HPDE6-E6E7 (cell line): Measurements from ENCODE around the gene TBXAS1.

Source experiments
- DNase-seq: peaks from one replicate; pipeline ENCODE4 v3.0.0; 2011; ENCODE audit warnings: missing footprints; ENCODE audit errors: extremely low spot score

Gene TBXAS1

DNA sequence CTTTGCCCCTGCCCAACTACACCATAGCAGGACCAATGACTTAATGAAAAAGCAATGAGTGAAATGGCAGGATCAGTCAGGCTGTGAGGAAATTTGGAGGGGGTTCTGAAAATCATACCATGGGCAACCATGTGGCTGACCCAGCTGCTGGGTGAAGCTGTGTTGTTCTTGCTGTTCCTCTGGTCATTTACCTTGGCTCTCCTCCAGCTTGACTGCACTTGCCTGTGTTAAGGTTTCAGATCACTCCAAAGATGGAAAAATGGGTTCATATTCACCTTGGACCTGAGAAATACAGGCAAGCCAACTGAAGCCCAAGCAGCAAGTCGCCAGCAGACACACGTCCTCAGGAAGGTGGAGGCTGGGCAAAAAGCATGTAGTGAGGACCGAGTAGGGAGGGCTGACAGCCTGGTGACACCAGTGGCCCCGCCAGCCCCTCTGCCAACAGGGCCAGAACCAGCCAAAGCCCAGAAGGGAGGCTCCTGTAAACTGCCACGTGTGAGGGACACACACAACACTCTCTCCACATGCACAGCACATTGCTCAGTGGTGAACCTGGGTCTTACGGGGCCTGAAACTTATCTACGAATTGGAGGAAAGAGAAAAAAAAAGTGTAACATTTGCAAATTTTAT lies 193.6 kb downstream of the TBXAS1 start:
- no peak for DNase-seq

DNA sequence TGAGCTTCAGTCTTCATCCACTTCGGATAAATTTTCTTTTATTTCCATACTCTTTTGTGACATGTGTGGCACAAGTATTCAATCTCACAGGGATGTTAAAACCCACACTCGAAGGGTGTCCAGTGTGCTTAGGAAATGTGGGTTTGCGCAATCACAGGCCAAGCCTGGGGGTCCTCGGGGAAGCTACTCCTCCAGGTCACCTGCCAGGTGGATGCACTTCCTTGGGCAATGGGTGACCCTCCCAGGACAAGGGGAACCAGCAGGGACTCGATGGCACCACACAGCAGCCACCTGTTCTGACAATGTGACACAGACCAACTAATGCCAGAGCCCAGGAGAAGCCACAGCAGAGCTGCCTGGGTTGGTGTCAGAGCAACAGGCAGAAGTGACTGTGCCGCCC lies 194.7 kb downstream of the TBXAS1 start:
- no peak for DNase-seq

DNA sequence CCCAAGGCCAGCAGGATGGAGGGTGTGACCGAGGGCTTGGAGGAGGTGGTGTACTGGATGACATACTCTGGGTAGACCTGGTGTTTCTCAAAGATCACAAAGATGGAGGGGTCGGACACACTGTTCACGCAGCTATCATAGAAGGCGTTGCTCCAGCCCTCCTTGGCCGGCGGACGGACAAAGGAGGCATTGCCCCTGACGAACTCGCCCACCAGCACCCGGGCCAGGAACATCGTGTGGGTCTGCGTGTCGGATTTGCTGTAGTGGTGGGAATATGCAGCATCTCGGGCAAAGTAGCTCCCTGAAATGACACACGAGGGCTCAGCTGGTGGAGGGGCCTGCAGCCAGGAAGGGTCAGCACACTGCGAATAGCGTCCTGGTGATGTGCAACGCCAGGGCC lies 195.5 kb downstream of the TBXAS1 start:
- no peak for DNase-seq

DNA sequence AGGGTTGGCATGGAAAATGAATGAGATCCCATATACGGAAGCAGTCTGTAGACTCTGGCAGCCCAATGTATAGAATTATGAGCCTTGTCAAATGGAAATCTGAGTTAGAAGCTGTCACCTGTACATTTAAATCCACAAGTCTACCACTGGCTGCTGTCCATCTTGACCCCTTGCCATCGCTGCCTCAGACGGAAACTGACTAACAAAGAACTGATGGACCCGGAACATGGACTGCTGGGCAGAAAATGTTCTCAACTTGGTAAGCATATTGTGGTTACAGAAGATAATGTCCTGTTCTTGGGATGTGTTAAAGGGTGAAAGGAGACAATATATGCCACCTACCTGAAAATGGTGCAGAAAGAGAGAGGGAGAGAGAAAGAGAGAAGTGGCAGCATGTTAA lies 196.2 kb downstream of the TBXAS1 start:
- no peak for DNase-seq

DNA sequence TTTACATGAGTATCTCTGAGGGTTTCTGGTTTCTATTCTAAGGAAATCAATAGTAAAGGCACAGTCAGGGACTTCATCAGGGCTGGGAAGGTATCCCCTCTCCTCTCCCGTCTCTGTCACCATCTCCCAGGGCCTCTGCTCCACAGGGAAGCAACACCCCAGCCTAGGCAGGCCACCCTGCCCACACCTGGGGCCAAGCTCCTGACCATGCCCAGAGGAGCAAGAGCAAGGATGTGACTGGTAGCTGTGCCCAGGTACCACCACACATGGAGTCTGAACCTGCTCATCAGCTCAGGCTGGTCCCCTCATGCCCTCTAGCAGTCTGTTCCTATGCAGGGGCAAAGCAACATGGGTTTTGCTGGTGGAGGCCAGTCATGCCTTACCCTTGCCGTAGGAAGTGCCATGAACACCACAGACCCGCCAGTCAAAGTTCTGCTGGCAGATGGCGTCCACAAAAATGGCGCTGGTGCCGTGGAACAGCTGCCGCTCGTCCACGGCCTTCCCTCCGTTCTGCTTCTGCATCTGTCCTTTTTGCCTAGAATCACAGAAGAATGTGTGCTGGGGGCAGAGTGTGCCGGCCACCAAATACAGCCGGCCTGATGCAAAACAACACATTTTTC lies 196.9 kb downstream of the TBXAS1 start:
- no peak for DNase-seq

DNA sequence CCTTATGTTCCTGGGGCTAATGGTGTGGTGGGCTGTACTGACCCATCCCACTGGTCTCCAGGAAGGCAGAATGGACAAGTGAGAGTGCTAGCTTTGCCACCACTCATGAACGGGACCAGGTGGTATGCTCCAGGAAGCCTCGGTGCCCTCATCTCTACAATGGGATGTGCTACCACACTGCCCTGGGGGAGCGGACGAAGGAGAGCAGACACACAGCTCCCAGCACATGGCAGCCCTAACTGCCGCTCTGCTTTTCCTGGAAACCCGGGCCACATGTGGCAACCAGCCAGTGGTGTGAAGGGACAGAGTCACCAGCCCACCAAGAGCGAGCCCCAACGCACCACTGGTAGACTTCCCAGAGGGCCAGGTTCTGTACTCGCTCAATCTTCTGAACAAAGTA lies 197.9 kb downstream of the TBXAS1 start:
- DNase-seq = no peak

DNA sequence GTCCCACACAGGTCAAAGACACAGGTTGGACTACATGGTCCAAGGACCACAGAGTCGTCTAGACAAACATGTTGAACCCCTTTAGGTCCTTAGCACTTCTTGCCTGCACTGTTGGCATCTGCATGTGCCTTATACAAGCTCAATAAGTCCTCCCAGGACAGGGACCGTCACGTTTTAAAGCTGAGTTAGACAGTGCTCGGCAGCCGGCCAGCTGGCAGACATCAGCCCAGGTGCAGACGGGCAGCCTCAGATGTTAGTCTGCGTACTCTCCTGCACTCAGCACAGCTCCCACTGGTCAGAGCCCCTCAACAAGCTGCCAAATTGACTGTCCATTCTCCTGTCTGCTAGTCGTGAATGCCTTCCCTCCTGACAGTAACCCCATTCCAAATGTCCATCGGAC lies 198.8 kb downstream of the TBXAS1 start:
- no peak for DNase-seq

DNA sequence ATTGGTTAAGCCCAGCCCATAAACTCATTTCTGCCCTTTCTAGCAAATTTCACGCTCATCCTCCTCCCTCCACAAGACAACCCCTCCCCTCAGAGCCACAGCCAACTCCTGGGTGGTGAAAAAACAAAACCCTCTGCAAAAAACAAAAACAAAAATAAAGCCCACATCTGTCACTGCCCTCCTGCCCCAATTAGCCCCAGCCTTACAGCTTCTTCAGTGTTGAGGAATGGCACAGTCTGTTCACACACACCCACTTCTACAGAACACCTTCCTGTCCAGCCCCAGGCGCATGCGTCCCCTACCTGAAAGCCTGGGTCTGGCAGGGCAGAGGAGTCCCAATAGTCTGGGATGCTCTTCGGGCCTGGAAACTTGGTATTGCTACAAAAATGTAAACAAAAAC lies 199.2 kb downstream of the TBXAS1 start:
- DNase-seq = no peak

DNA sequence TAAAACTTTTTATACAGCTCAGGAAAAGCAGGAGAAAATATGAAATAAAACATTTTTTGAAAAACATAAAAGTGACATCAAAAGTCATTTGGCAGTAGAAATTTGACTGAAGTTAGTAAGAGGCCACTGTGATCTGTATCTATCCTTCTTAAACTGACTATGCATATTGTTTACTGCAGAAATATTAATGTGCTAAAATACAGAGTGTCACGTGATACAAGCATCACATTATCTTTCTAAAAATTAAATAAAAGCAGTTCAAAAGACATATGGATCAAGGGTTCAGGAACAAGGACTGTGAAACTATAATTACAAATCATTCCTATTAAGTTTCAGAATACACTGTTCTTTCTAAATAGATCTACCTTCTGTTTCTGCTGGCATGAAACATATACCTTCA lies 200.0 kb downstream of the TBXAS1 start:
- DNase-seq = no peak

DNA sequence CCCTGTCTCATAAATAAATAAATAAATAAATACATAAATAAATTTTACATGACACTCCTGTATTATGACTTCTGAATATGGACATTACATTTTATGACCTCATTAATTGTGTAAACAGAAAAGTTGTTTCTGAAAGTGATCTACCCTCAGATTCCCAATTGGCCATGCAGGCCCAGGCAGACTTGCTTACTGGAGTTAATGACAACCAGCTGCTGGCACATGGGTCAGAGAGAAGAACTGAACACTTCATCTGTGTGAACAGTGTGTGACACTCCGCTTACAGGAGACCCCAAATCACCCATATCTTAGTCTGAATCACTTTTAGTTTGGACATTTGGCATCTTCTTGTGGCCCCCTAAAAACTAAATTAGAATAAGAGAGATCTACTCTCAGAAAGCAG lies 202.3 kb downstream of the TBXAS1 start:
- DNase-seq = no peak

DNA sequence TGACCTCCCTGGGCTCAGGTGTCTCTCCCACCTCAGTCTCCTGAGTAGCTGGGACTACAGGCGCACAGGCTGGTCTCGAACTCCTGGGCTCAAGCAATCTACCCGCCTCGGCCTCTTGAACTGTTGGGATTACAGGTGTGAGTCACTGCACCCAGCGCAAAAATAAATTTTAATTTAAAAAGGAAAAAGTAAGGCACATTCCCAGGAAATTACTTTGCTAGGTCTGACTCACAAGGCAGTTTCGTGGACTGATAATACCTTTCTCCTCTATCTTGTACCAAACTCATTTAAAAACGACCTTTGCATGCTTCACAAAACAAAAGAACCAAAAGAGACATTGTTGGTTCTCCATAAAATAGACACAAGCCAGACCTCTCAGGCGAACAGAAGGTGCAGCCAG lies 204.0 kb downstream of the TBXAS1 start:
- peak; percentile 25 for DNase-seq

DNA sequence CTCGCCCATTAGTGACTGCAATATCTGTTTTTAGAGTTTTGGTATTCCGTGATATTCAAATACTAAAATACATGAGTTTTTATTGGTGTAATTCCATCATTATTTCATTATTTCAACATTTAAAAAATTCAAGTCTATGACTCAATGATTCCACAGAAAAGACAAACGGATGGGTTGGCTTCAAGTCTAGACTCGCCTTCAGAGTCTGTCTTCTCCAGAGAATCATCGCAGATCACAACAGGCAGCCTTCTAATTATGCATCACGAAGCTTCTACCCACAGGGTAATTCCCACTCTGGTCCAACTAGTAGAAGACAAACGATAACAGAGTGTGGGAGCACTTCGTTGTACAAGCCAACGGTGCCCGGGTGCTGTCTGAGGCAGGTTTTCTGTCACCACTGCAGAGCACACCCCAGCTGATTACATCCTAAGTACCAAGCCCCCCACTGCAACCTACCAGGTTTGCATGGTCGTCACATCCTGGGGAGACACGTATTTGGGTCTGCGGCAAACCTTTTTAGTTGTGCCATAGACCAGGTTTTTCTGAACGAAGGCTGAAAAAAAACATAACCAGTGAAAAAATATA lies 204.8 kb downstream of the TBXAS1 start:
- peak; percentile 80 for DNase-seq

DNA sequence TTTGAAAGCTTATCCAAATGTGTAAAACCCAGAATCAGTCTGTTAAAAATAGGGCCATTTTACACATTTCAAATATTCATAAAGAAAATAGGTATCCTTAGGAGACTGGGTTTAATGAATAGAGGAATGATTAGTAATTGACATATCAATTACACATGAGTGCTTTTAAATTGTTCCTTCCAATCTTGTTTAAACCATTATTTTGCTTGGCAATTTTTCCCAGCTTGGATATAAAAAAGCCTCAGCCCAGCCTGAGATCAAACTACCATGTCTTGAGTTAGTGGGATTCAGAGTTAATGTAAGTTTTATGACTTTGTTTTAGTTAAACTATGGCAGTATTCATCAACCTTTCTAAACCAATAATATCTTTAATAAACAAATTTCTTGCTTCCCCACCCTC lies 205.4 kb downstream of the TBXAS1 start:
- no peak for DNase-seq

DNA sequence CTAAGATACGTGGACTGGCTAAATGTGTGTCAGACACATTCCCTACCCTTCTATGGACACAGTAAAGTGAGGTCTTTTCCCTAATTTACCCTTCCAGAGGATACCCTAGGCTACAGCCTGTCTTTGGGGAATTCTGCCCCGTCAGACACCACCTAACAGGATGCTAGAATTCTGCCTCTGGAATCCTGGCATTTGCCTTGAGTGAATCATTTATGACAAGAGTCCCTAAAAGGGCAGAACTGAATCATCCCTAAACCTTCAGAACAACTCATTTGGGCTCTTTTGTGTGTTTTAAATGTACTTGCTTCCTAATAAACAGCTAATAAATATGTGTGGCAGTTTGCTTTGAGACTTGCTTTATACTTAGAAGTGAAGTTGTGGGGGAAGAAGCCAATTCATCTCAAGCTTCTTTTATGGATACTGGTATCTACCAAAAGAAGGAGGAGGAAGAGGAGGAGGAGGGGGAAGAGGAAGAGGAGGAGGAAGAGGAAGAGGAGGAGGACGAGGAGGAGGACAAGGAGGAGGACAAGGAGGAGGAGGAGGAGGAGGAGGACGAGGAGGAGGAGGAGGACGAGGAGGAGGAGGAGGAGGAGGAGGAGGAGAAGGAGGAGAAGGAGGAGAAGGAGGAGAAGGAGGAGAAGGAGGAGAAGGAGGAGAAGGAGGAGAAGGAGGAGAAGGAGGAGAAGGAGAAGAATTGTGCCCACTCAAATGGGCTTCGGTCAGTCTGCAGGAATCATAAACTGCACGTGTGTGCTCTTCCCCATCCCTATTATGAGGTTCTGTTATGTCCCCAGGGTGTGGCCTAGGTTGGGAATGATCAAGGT lies 206.5 kb downstream of the TBXAS1 start:
- DNase-seq = no peak

DNA sequence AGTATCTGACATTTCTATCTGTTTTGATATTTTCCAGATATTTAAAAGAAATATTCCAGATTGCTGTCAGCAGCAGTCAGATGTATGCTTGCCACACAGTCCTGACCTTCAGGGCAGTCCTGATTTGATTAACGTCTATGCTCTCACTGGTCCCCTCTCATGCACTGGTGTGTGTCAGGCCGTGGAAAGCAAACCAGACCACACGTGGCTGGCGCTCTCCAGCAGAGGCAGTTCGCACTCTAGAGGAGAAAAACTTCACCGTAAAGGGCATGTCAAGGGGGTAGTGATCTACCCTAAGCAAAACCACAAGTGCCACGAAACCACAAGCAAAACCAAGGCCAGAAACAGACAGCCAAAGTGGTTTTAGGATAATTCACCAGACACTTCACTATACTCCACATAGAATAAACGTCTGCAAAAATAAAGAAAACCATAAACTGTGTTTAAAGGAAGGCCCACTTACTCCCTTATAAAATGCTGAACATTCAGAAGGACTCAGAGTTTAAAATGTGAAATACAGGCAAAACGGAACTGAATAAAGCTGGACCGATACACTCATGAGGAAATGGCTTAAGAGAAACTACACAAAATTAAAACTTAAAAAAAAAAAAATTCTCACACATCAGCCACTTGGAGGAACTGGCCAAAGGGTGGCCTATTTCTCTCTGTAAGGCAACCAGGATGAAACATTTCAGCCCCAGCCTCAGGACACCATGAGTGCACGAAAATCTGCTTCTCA lies 207.3 kb downstream of the TBXAS1 start:
- no peak for DNase-seq

DNA sequence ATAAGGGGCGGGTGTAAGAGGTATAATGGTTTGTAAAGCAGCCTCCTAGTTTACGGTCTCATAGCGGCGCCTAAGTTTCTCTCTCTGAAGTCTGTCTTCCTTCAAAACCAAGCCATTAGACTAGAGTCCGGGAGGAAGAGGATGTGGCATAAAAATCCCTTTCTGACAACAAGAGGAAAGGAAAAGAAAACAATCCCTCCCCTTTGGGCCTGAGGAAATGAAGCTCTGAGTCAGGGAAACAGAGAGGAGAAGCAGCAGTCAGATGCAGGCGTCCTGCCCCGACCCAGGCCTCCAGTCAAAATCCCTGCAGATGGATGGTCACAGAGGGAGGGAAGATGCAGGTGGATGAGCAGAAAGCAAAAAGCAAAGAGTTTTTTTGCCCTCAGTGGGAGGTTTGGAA lies 210.0 kb downstream of the TBXAS1 start:
- no peak for DNase-seq

DNA sequence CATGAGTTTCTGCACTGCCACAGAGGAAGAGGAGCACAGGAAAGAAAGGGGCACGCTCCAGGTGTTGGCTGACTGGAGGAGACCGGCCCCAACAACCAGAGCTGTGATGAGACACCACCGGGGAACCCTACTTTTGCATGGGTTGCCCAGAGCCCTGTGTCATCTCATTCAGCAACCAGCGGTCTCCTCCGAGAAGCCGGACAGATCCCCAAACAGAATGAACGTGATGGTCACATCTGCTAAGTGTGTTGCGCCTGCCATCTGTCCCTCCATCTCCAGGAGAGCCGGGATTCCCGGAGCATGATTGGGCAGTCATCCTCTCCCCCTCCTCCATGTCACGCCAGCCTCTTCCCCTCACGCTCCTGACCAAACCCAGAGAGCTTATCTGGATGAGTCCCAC lies 210.8 kb downstream of the TBXAS1 start:
- no peak for DNase-seq

DNA sequence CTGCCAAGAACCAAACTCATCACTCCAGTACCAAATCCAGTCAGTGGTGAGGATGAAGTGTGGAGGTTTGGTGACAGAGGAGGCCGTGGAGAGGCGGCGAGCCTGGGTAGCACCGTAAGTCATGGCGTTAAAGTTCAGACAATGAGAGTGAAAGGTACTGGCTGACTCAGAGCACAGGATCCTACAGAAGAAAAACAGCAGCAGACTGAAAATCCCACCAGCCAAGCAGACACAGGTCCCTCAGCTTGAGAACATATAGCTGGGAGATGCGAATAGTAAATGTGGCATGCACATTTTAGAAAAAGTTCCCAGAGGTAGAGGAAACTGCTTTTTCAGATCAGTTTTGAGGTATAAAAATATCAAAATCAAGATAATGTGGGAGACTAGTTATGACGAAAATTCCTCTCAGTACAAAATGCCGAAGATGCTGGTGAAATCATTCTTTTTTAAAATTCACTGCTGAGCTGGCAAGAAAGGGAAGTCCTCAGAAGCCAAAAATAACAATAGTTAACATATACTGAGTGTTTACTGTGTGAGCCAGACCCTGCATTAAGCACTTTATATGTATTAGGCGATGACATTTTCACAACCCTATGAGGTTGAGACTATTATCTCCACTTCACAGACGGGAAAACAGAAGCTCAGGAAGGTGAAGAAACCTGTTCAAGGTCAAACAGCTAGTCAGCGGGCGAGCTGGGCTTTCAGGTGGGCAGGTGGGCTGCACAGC lies 212.8 kb downstream of the TBXAS1 start:
- DNase-seq = no peak

DNA sequence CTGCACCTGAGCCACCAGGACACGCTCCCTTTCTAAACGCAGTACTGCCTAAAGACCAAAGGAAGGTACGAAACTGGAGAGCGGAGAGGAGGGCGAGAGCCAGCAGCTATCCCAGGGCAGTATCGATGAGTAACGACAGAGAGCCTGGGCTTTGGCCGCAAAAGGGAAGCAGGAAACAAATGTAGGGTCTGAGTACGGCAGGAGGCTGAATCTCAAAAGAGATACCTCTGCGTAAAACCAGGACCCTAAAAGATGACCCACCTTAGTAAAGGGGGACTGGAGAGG lies 213.3 kb downstream of the TBXAS1 start:
- no peak for DNase-seq

DNA sequence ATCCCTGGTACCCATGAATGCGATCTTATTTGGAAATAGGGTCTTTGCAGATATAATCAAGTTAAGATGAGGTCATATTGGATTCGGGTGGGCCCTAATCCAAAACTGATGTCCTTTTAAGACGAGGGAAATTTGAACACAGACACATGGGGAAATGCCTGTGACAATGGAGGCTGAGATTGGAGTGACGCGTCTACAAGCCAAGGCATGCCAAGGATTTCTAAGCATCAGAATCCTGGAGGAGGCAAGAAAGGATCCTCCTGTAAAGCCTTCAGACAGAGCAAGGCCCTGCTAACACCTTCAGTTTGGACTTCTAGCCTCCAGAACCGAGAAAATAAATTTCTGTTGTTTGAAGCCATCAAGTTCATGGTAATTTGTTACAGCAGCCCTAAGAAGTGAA lies 215.2 kb downstream of the TBXAS1 start:
- DNase-seq = no peak

DNA sequence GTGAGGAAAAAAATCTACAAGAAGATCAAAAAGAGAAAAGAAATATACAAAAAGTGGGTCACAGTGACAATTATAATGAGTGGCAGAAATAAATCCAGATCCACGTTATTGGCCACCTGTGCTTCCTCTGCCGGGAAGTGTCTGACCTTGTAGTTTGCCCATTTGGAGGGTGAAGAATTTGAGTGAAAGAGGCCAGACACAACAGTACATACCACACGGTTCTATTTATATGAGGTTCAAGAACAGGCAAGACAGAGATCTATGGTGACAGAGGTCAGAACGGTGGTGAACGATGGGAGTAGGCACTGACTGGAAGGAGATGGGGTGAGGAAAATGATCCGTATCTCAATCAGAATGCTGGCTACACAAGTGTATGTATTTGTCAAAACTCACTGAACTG lies 216.6 kb downstream of the TBXAS1 start:
- DNase-seq = no peak

DNA sequence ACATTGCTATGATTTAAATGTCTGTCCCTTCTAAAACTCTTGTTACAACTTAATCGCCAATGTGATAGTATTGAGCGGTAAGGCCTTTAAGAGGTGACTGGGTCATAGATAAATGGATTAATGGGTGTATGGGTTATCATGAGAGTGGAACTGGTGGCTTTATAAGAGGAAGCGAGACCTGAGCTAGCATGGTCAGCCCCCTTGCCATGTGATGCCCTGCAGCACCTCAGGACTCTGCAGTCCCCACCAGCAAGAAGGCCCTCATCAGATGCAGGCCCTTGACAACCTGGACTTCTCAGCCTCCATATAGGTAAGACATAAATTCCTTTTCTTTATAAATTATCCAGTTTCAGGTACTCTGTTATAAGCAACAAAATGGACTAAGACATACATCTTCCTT lies 218.1 kb downstream of the TBXAS1 start:
- DNase-seq = no peak
